Ascending aorta (tissue), 2 donors: ENCODE data around the gene NAGPA. TPM values are rescaled to one million over a fixed set of nuclear protein-coding genes. Genes with fewer than 3 reads are reported as not detected.
A peak's percentile ranks its signal among the peaks of the same experiment; 100 is the strongest.

Experiments used
- DNase-seq, 2 donors: peaks; one replicate each; pipeline ENCODE4 v3.0.0-alpha.2; 2019; ENCODE audit warnings: low spot score in 2 of 2
- H3K27ac ChIP-seq, 2 donors: fragments of 200-600 bp; sonication (generic); one replicate each; pipeline ENCODE4 v1.5.1; 2016 to 2017; ENCODE audit warnings: mild to moderate bottlenecking in 1 of 2
- H3K27me3 ChIP-seq: fragments of 200-600 bp; sonication (generic); one replicate; pipeline ENCODE4 v1.5.1; 2017
- H3K36me3 ChIP-seq, 2 donors: fragments of 200-600 bp; sonication (generic); one replicate each; pipeline ENCODE4 v1.5.1; 2016
- H3K4me1 ChIP-seq, 2 donors: fragments of 200-600 bp; sonication (generic); one replicate each; pipeline ENCODE4 v1.5.1; 2016 to 2017; ENCODE audit warnings: mild to moderate bottlenecking in 1 of 2
- H3K4me3 ChIP-seq, 2 donors: fragments of 200-600 bp; sonication (generic); one replicate each; pipeline ENCODE4 v1.5.1; 2016 to 2017; ENCODE audit warnings: mild to moderate bottlenecking in 1 of 2
- H3K9me3 ChIP-seq, 2 donors: fragments of 200-600 bp; sonication (generic); one replicate each; pipeline ENCODE4 v1.5.1; 2016
- CTCF ChIP-seq, 3 experiments: fragments of 200-600 bp in 2 of 3; fragments of 450-650 bp in 1 of 3; sonication (generic) in 2 of 3; IDR thresholded peaks; one replicate each; pipeline ENCODE4 v1.5.1; 2016 to 2019; ENCODE audit warnings: antibody characterized with exemption in 3 of 3, mild to moderate bottlenecking in 1 of 3, moderate library complexity in 1 of 3
- intact Hi-C: fragments of 100-400 bp; cut with DNase I; formaldehyde crosslinking; loops from one replicate; pipeline ENCODE4 v1.15.1; 2023
- total RNA-seq: library from RNA; depleted of rRNA; stranded (reverse); fragments of >200 nt; gene quantifications from one replicate; pipeline ENCODE4 v1.1.0, GENCODE V29; 2016

NAGPA gene
- total RNA-seq, 1 donor from 2014 or later, result 23.0 TPM

- intact Hi-C loops, result no loop called here
- no peaks in the 10 kb centered on the region for H3K27me3 ChIP-seq
- no peak overlapping the region for H3K4me3 ChIP-seq
- no peaks in the 10 kb centered on the region for H3K36me3 ChIP-seq
- peaks cover 11 to 14% of the 10 kb centered on the region in 2 donors for H3K4me1 ChIP-seq
- H3K9me3 ChIP-seq, result no peaks in the 10 kb centered on the region
- TF ChIP-seq CTCF (IDR thresholded peaks at IDR 0.05), result no peak
- H3K27ac ChIP-seq, result no peak overlapping the region
- no peak for DNase-seq
Measured at GRCh38 chr16:5035909-5036227, 2.1 kb upstream of the NAGPA start.

DNA sequence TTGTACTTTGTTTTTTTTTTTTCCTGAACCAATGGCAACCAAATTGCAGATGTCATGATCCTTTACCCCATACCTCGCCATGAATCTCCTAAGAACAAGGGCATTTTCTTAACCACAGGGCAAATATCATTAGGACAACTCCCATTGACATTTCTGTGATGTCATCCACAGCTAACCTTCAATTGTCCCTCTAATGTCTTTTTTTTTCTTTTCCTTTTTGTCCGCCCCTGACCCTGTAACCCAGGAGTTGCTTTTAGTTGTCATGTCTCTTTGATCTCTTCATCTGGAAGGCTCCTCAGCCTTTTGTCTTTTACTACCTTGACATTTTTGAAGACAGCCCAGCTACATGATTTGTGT, 410 bp upstream of the NAGPA start:
- intact Hi-C loops, result loop anchor here (5.0 kb wide), 1 partner anchor 38 kb away; the partner anchor contains the start of gene ALG1
- Histone ChIP-seq H3K36me3 (no peaks in the 10 kb centered on the region), H3K4me3 (peak overlapping the region; percentile 87 to 99), H3K9me3 (no peaks in the 10 kb centered on the region), H3K4me1 (peaks cover 11 to 14% of the 10 kb centered on the region in 2 donors), H3K27me3 (no peaks in the 10 kb centered on the region), H3K27ac (peak overlapping the region; percentile 34 to 54)
- no peak for TF ChIP-seq CTCF (IDR thresholded peaks at IDR 0.05)
- DNase-seq, result no peak

- Histone ChIP-seq H3K4me3 (peak overlapping the region; percentile 87 to 99), H3K27me3 (no peaks in the 10 kb centered on the region), H3K4me1 (peaks cover 11 to 14% of the 10 kb centered on the region in 2 donors), H3K27ac (no peak overlapping the region), H3K9me3 (no peaks in the 10 kb centered on the region), H3K36me3 (peaks cover 1 to 9% of the 10 kb centered on the region in 2 donors)
- no peak for DNase-seq
- intact Hi-C loops, result loop anchor here (5.0 kb wide), 1 partner anchor 40 kb away; the partner anchor contains the start of gene ALG1
- no peak for TF ChIP-seq CTCF (IDR thresholded peaks at IDR 0.05)
Measured at GRCh38 chr16:5032748-5033167, 977 bp downstream of the NAGPA start.

- H3K4me3 ChIP-seq, result no peak overlapping the region
- peaks cover 7 to 11% of the 10 kb centered on the region in 2 donors for H3K36me3 ChIP-seq
- no peak for DNase-seq
- no peaks in the 10 kb centered on the region for H3K9me3 ChIP-seq
- peaks cover 11 to 14% of the 10 kb centered on the region in 2 donors for H3K4me1 ChIP-seq
- intact Hi-C loops, result loop anchor here (5.0 kb wide), 1 partner anchor 41 kb away; the partner anchor contains the start of gene ALG1
- no peak for TF ChIP-seq CTCF (IDR thresholded peaks at IDR 0.05)
- H3K27me3 ChIP-seq, result no peaks in the 10 kb centered on the region
- no peak overlapping the region for H3K27ac ChIP-seq
Measured at GRCh38 chr16:5031601-5032000, 2.1 kb downstream of the NAGPA start.

DNA sequence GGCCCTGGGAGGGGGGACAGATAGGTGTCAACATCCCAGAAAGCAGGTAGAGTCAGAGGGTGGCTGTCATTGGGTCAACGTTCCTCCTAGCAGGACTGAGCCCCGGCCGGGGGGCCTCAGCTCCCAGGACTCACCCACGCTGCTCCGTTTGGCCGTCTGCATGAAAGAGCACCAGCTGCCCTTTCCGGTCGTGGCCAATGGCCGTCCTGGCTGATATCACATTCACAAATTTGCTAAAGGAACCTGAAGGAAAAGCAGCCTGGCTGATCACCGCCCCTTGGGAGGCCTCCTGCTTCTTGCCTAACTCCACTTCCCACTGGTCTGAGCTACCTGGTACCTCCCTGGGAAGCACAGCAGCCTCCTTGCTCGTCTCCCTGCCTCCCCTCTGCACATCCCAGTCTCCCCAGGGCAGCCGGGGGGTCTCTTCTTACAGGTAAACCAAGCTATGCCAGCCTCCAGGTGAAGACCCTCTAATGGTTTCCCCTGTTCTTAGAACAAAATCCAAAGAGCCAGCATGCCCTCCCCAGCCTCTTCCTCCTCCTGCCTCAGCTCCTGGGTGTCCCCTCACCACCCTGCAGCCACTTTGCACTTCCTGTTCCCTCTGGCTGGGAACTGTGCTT, 3.4 kb downstream of the NAGPA start:
- H3K27ac ChIP-seq, result no peak overlapping the region
- no peak for DNase-seq
- H3K9me3 ChIP-seq, result no peaks in the 10 kb centered on the region
- H3K4me3 ChIP-seq, result no peak overlapping the region
- peaks cover 7 to 11% of the 10 kb centered on the region in 2 donors for H3K36me3 ChIP-seq
- H3K4me1 ChIP-seq, result peaks cover 11 to 14% of the 10 kb centered on the region in 2 donors
- TF ChIP-seq CTCF (IDR thresholded peaks at IDR 0.05), result no peak
- intact Hi-C loops, result loop anchor here (5.0 kb wide), 1 partner anchor 42 kb away; the partner anchor contains the start of gene ALG1
- H3K27me3 ChIP-seq, result no peaks in the 10 kb centered on the region
